SK-N-SH (cell line): ENCODE results near the gene AIFM3. TPM values are rescaled to one million over a fixed set of nuclear protein-coding genes. Genes with fewer than 3 reads are reported as not detected.

Experiments
- polyA plus RNA-seq, 3 experiments: library from polyadenylated mRNA; depleted of rRNA; stranded (reverse); fragments of >200 nt; gene quantifications; 2 replicates each; pipeline ENCODE4 v1.2.3, GENCODE V29; 2012

The AIFM3 gene
- polyA plus RNA-seq, 1 of the 3 experiments (the other 2 are of a cell fraction) = 1.7 TPM

Other genes with a start within 250 kb of the AIFM3 start
- gene SERPIND1, start 193.1 kb upstream of the AIFM3 start, polyA plus RNA-seq (2012; rRNA removed) = 0.05 TPM in 1 of 2 replicates, not detected in the other
- 26.3 and 30.0 TPM in 2 replicates for gene PI4KA, start 108.4 kb upstream of the AIFM3 start, polyA plus RNA-seq (2012; rRNA removed)
- gene SNAP29, start 108.2 kb upstream of the AIFM3 start, polyA plus RNA-seq (2012; rRNA removed) = 35.7 and 37.3 TPM in 2 replicates
- 9.6 and 10.2 TPM in 2 replicates for gene CRKL, start 49.8 kb upstream of the AIFM3 start, polyA plus RNA-seq (2012; rRNA removed)
- gene LZTR1, start 15.0 kb downstream of the AIFM3 start, polyA plus RNA-seq (2012; rRNA removed) = 37.7 and 41.5 TPM in 2 replicates
- 26.3 and 32.0 TPM in 2 replicates for gene THAP7, start 34.9 kb downstream of the AIFM3 start, polyA plus RNA-seq (2012; rRNA removed)
- gene P2RX6, start 47.9 kb downstream of the AIFM3 start, polyA plus RNA-seq (2012; rRNA removed) = 7.1 and 12.9 TPM in 2 replicates
- 0.02 TPM in 1 of 2 replicates, not detected in the other for gene SLC7A4, start 65.3 kb downstream of the AIFM3 start, polyA plus RNA-seq (2012; rRNA removed)
- 0.02 and 0.03 TPM in 2 replicates for gene LRRC74B, start 78.7 kb downstream of the AIFM3 start, polyA plus RNA-seq (2012; rRNA removed)